H1 (cell line): Measurements from ENCODE around the gene CYB5R2. TPM values are rescaled to one million over a fixed set of nuclear protein-coding genes. Genes with fewer than 3 reads are reported as not detected.

Experiments used
- CTCF ChIA-PET: fragments of 300-600 bp; sonication (Branson Sonifier 250); formaldehyde crosslinking; loops from one replicate; lab custom pipeline; 2021; ENCODE audit not compliant: partially characterized antibody; lab: Charles Lee
- POLR2A ChIA-PET: fragments of 300-600 bp; sonication (Branson Sonifier 250); formaldehyde crosslinking; loops from one replicate; lab custom pipeline; 2021; ENCODE audit warnings: inconsistent platforms; ENCODE audit not compliant: partially characterized antibody; lab: Charles Lee
- DNase-seq, 2 experiments: peaks; one replicate each; pipeline versions ENCODE4 v3.0.0 to v3.0.0-alpha.2; 2010 to 2022; ENCODE audit warnings: low spot score in 2 of 2, low read depth in 1 of 2, mixed read lengths in 1 of 2
- FAIRE-seq: peaks from 2 replicates; lab custom pipeline; 2011; peaks lifted over from hg19 to GRCh38; lab: Jason Lieb, UNC
- H2AFZ ChIP-seq: 2 replicates; pipeline ENCODE4 v1.8.1; 2012; ENCODE audit warnings: low read length, inconsistent platforms
- H2AK5ac ChIP-seq: 2 replicates; pipeline ENCODE4 v1.6.1; 2013; ENCODE audit warnings: low read depth, low read length
- H2BK120ac ChIP-seq: replicated peaks from 2 replicates; pipeline ENCODE3; 2013; ENCODE audit warnings: low read depth, low read length, inconsistent platforms
- H2BK12ac ChIP-seq: 2 replicates; pipeline ENCODE4 v1.6.1; 2013; ENCODE audit warnings: low read depth, low read length
- H2BK15ac ChIP-seq: 2 replicates; pipeline ENCODE4 v1.6.1; 2013; ENCODE audit warnings: low read length
- H2BK20ac ChIP-seq: 2 replicates; pipeline ENCODE4 v1.6.1; 2013; ENCODE audit warnings: low read length
- H2BK5ac ChIP-seq: 2 replicates; pipeline ENCODE4 v1.6.1; 2013; ENCODE audit warnings: low read depth, low read length
- H3K14ac ChIP-seq: 2 replicates; pipeline ENCODE4 v1.6.1; 2013; ENCODE audit warnings: inconsistent platforms; ENCODE audit not compliant: insufficient read length
- H3K18ac ChIP-seq: 2 replicates; pipeline ENCODE4 v1.6.1; 2013; ENCODE audit warnings: low read length; ENCODE audit errors: extremely low read depth
- H3K23ac ChIP-seq: 2 replicates; pipeline ENCODE4 v1.6.1; 2013; ENCODE audit warnings: inconsistent platforms; ENCODE audit not compliant: insufficient read length
- H3K23me2 ChIP-seq: 2 replicates; pipeline ENCODE4 v1.6.1; 2013; ENCODE audit warnings: low read depth, low read length
- H3K27ac ChIP-seq: 2 replicates; pipeline ENCODE4 v1.6.1; 2011; ENCODE audit warnings: low read depth, low read length, inconsistent platforms
- H3K27me3 ChIP-seq, 4 experiments: replicated peaks in 1 of 4; 1 replicate in 1 of 4; 2 replicates in 3 of 4; pipeline versions ENCODE4 v1.6.1 to v1.8.1; 2011 to 2013; ENCODE audit warnings: low read length in 3 of 4, mild to moderate bottlenecking in 3 of 4, inconsistent platforms in 2 of 4, mixed read lengths in 2 of 4, moderate library complexity in 1 of 4; ENCODE audit not compliant: control insufficient read depth in 3 of 4, insufficient read depth in 3 of 4; ENCODE audit errors: extremely low read depth in 1 of 4
- H3K36me3 ChIP-seq, 4 experiments: 2 replicates each; pipeline versions ENCODE4 v1.6.1 to v1.8.1; 2011 to 2013; ENCODE audit warnings: mild to moderate bottlenecking in 4 of 4, low read length in 3 of 4, moderate library complexity in 2 of 4, control low read depth in 1 of 4, inconsistent platforms in 1 of 4; ENCODE audit not compliant: insufficient read depth in 4 of 4, control insufficient read depth in 2 of 4
- H3K4ac ChIP-seq: replicated peaks from 2 replicates; pipeline ENCODE3; 2013; ENCODE audit warnings: low read length, low read depth, mixed read lengths, inconsistent platforms; ENCODE audit not compliant: insufficient read length
- H3K4me1 ChIP-seq, 4 experiments: replicated peaks in 1 of 4; 1 replicate in 1 of 4; 2 replicates in 3 of 4; pipeline versions ENCODE4 v1.6.1 to v1.8.1; 2011 to 2013; ENCODE audit warnings: low read length in 3 of 4, inconsistent platforms in 2 of 4, mixed read lengths in 1 of 4; ENCODE audit not compliant: insufficient read depth in 4 of 4, control insufficient read depth in 3 of 4
- H3K4me2 ChIP-seq, 2 experiments: 2 replicates each; pipeline versions ENCODE4 v1.6.1 to v1.8.1; 2011 to 2013; ENCODE audit warnings: low read depth in 2 of 2, low read length in 2 of 2, control low read depth in 1 of 2, inconsistent platforms in 1 of 2, mild to moderate bottlenecking in 1 of 2; ENCODE audit not compliant: insufficient read depth in 1 of 2
- H3K4me3 ChIP-seq, 4 experiments: fragments of 200-600, 300-600 bp in 1 of 4; sonication (generic), shearing (Covaris generic), sonication (Bioruptor Twin) in 1 of 4; 2 replicates each; pipeline versions ENCODE4 v1.5.1 to v1.8.1; 2011 to 2016; ENCODE audit warnings: low read length in 4 of 4, low read depth in 3 of 4, control low read depth in 2 of 4, inconsistent platforms in 2 of 4, mild to moderate bottlenecking in 2 of 4, mixed read lengths in 1 of 4, moderate library complexity in 1 of 4; ENCODE audit not compliant: insufficient read depth in 2 of 4; ENCODE audit errors: extremely low read depth in 1 of 4
- H3K56ac ChIP-seq: replicated peaks from 2 replicates; pipeline ENCODE3; 2013; ENCODE audit warnings: low read depth, mild to moderate bottlenecking, mixed read lengths, low read length, inconsistent platforms; ENCODE audit not compliant: insufficient read length
- H3K79me1 ChIP-seq: 2 replicates; pipeline ENCODE4 v1.6.1; 2013; ENCODE audit warnings: low read depth, low read length, control low read depth
- H3K79me2 ChIP-seq, 2 experiments: 2 replicates each; pipeline versions ENCODE4 v1.6.1 to v1.8.1; 2012 to 2013; ENCODE audit warnings: low read length in 2 of 2, mild to moderate bottlenecking in 2 of 2, inconsistent platforms in 1 of 2; ENCODE audit not compliant: insufficient read depth in 2 of 2, control insufficient read depth in 1 of 2
- H3K9ac ChIP-seq, 4 experiments: replicated peaks in 1 of 4; 1 replicate in 1 of 4; 2 replicates in 3 of 4; pipeline versions ENCODE4 v1.6.1 to v1.8.1; 2011 to 2013; ENCODE audit warnings: low read depth in 3 of 4, low read length in 3 of 4, control low read depth in 2 of 4, mild to moderate bottlenecking in 2 of 4, moderate library complexity in 2 of 4, inconsistent platforms in 1 of 4; ENCODE audit errors: extremely low read depth in 1 of 4
- H3K9me3 ChIP-seq, 2 experiments: 2 replicates each; pipeline versions ENCODE4 v1.6.1 to v1.8.1; 2012 to 2013; ENCODE audit warnings: mild to moderate bottlenecking in 2 of 2, moderate library complexity in 2 of 2, control low read depth in 1 of 2, inconsistent platforms in 1 of 2, low read depth in 1 of 2, low read length in 1 of 2, mixed read lengths in 1 of 2; ENCODE audit not compliant: insufficient read depth in 2 of 2
- H4K20me1 ChIP-seq, 2 experiments: replicated peaks in 1 of 2; 2 replicates each; pipeline versions ENCODE3 to v1.8.1; 2011 to 2013; ENCODE audit warnings: inconsistent platforms in 2 of 2, low read length in 2 of 2, mild to moderate bottlenecking in 1 of 2; ENCODE audit not compliant: insufficient read depth in 2 of 2, control insufficient read depth in 1 of 2
- H4K5ac ChIP-seq: 2 replicates; pipeline ENCODE4 v1.6.1; 2013; ENCODE audit warnings: low read length, low read depth, mixed read lengths, inconsistent platforms; ENCODE audit not compliant: insufficient read length
- H4K8ac ChIP-seq: 2 replicates; pipeline ENCODE4 v1.8.0; 2013; ENCODE audit warnings: mild to moderate bottlenecking, moderate library complexity, low read length, inconsistent platforms; ENCODE audit not compliant: insufficient read depth; ENCODE audit errors: extremely low read depth
- H4K91ac ChIP-seq: replicated peaks from 2 replicates; pipeline ENCODE3; 2013; ENCODE audit warnings: low read length, mixed read lengths, inconsistent platforms; ENCODE audit not compliant: insufficient read length
- BCL11A ChIP-seq, 2 experiments: IDR thresholded peaks; one replicate each; pipeline ENCODE4 v1.6.1; 2011; ENCODE audit warnings: low read depth in 2 of 2, low read length in 2 of 2, mild to moderate bottlenecking in 2 of 2
- CHD2 ChIP-seq: IDR thresholded peaks from 2 replicates; pipeline ENCODE4 v1.6.1; 2012; ENCODE audit warnings: low read length, improper control_type of control experiment
- GABPA ChIP-seq: IDR thresholded peaks from 2 replicates; pipeline ENCODE4 v1.6.1; 2011; ENCODE audit warnings: mild to moderate bottlenecking, low read length, moderate library complexity, borderline replicate concordance; ENCODE audit not compliant: insufficient read depth
- JUN ChIP-seq: IDR thresholded peaks from 2 replicates; pipeline ENCODE4 v1.6.1; 2011; ENCODE audit warnings: low read depth, mild to moderate bottlenecking, improper control_type of control experiment, low read length
- KDM4A ChIP-seq: IDR thresholded peaks from one replicate; pipeline ENCODE4 v1.7.1; 2012; ENCODE audit warnings: low read depth, mild to moderate bottlenecking, moderate library complexity, low read length, inconsistent platforms; ENCODE audit not compliant: severe bottlenecking
- NANOG ChIP-seq: IDR thresholded peaks from 2 replicates; pipeline ENCODE4 v1.6.1; 2011; ENCODE audit warnings: low read length, low read depth, mild to moderate bottlenecking, inconsistent platforms; ENCODE audit not compliant: insufficient read depth, poor library complexity, severe bottlenecking
- PHF8 ChIP-seq: fragments of 200-600 bp; sonication (generic); conservative IDR thresholded peaks from 2 replicates; pipeline ENCODE4 v1.7.1; 2012; ENCODE audit warnings: low read depth, mild to moderate bottlenecking, inconsistent platforms, low read length, moderate library complexity
- POLR2AphosphoS5 ChIP-seq: IDR thresholded peaks from 2 replicates; pipeline ENCODE4 v1.6.1; 2011; ENCODE audit warnings: low read depth, low read length
- RFX5 ChIP-seq: IDR thresholded peaks from 2 replicates; pipeline ENCODE4 v1.6.1; 2011; ENCODE audit warnings: low read depth, low read length, improper control_type of control experiment, borderline replicate concordance
- RNF2 ChIP-seq: fragments of 200-900, 300-1000 bp; sonication (generic); IDR thresholded peaks from 2 replicates; pipeline ENCODE4 v1.7.1; 2016; ENCODE audit warnings: borderline replicate concordance, low read depth, mild to moderate bottlenecking, antibody characterized with exemption, low read length; ENCODE audit not compliant: poor library complexity, severe bottlenecking; ENCODE audit errors: missing control alignments
- SAP30 ChIP-seq: fragments of 300-600 bp; sonication (generic); IDR thresholded peaks from 2 replicates; pipeline ENCODE4 v1.7.1; 2012; ENCODE audit warnings: low read length, moderate library complexity, mild to moderate bottlenecking, inconsistent platforms; ENCODE audit not compliant: insufficient read depth, insufficient replicate concordance
- TAF7 ChIP-seq: optimal IDR thresholded peaks from 2 replicates; pipeline ENCODE3; 2011; ENCODE audit warnings: low read depth, mild to moderate bottlenecking, inconsistent platforms, low read length, moderate library complexity, borderline replicate concordance
- TCF12 ChIP-seq: IDR thresholded peaks from 2 replicates; pipeline ENCODE4 v1.6.1; 2011; ENCODE audit warnings: low read depth, mild to moderate bottlenecking, low read length
- WGBS, 2 experiments: shearing (Covaris generic) in 1 of 2; methylation state at CpG; one replicate each; pipeline versions ENCODE4 v1.1.6 to v1.1.7; 2013 to 2015; ENCODE audit warnings: low lambda C conversion rate in 2 of 2, mixed read lengths in 2 of 2, inconsistent platforms in 1 of 2, low coverage in 1 of 2, missing lambda C conversion rate in 1 of 2; ENCODE audit not compliant: insufficient replicate concordance in 2 of 2, insufficient coverage in 1 of 2, insufficient read length in 1 of 2; ENCODE audit errors: extremely low coverage in 1 of 2, missing lambda C conversion rate in 1 of 2; 5-methylcytosine and 5-hydroxymethylcytosine counted together
- polyA plus RNA-seq, 7 experiments: library from polyadenylated mRNA; depleted of rRNA in 3 of 7; stranded (reverse) in 5 of 7; unstranded in 2 of 7; fragments of >200 nt in 5 of 7; fragments of 200-250 nt in 2 of 7; gene quantifications; 1 replicate in 5 of 7; 2 replicates in 1 of 7; 4 replicates in 1 of 7; pipeline versions ENCODE4 v1.2.1 to v1.2.3, GENCODE V29; 2011 to 2013; ENCODE audit warnings: missing spikeins in 2 of 7, mixed read lengths in 2 of 7
- total RNA-seq: library from RNA; stranded (reverse); fragmentation: NEBNext Ultra II Directional; extraction: Animal tissue kit (Norgen Biotek cat#: 25700); gene quantifications from 2 replicates; pipeline ENCODE4 v1.2.1, GENCODE V29; 2021

CYB5R2 gene
- total and polyA plus RNA-seq, 2 of the 8 experiments (the other 6 are each of a cell fraction or from before 2014, with no cell fraction given) = 53.0 to 55.9 TPM

DNA sequence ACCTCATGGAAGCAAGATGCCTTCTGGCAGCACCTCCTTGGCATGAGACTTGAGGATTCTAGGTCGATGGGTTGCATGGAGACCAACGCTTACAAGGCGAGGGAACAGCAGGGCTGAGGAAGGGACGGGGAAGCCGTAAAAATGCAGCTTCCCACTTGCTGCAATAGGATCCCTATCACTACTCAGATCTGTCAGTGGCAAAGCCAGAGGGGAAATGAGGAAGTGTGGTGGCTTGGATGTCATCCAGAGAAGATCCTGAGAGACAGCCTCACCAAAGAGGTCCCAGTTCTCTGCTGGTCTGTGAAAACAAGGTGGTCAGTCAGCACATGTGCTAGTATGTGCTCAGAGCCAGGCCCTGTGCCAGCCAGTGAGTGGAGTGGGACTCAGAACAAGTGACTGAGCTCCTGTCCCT is 22.2 kb downstream of the CYB5R2 start:
- Histone ChIP-seq H3K4me1 (no peaks in the 10 kb centered on the region), H3K36me3 (no peaks in the 10 kb centered on the region; a peak in 2 of 8 replicates), H3K18ac (no peak overlapping the region), H3K9ac (no peak overlapping the region), H4K20me1 (no peaks in the 10 kb centered on the region), H4K91ac (no peak overlapping the region), H4K8ac (0 out of 2 replicates have a peak overlapping the region, but pooled peaks have one; percentile 7), H3K14ac (no peak overlapping the region), H2BK12ac (no peak overlapping the region; the same call in 1 of the 2 replicates), H3K56ac (no peak overlapping the region), H2BK15ac (no peak overlapping the region), H3K79me1 (no peaks in the 10 kb centered on the region), H3K4me3 (no peak overlapping the region), H3K9me3 (no peaks in the 10 kb centered on the region), H3K4me2 (no peak overlapping the region), H2AK5ac (no peak overlapping the region), H3K23me2 (no peaks in the 10 kb centered on the region), H3K27ac (no peak overlapping the region), H2BK5ac (no peak overlapping the region), H2BK120ac (no peak overlapping the region), H3K4ac (no peak overlapping the region), H3K79me2 (no peaks in the 10 kb centered on the region), H2BK20ac (no peak overlapping the region), H3K23ac (no peak overlapping the region), H3K27me3 (peaks cover 0 to 1% (median 0%) of the 10 kb centered on the region in 4 experiments; a peak in 1 of 7 replicates), H2AFZ (no peak overlapping the region), H4K5ac (no peak overlapping the region)
- WGBS, 2 experiments = 91% methylated on average over 5 of the region's 5 CpGs; no CpG with 5 or more reads in 1 of the 2 experiments
- ChIA-PET POLR2A (no interaction called here), CTCF (interaction anchor here (0.9 to 16.4 kb wide), 9 partner anchors 8 to 204 kb away, joined by 3 to 325 read pairs (median 4); no protein-coding TSS in a partner anchor)
- FAIRE-seq = no peak
- DNase-seq = no peak
- TF ChIP-seq PHF8 (no peak), JUN (no peak), BCL11A (IDR thresholded peaks at IDR 0.05; ENCODE audit: low read depth in 2 of 2, low read length in 2 of 2) (no peak), GABPA (no peak), NANOG (no peak), KDM4A (no peak), TAF7 (no peak), CHD2 (no peak), RFX5 (no peak), TCF12 (no peak), SAP30 (no peak), POLR2AphosphoS5 (no peak), RNF2 (no peak)
